HPDE6-E6E7 (cell line): ENCODE measurements around the gene TPRG1.
"Not testable (repeated sequence)": the region's sequence is repeated elsewhere in the genome, so short reads cannot be mapped to it uniquely, and the experiment has no call there.

Experiments
- DNase-seq: peaks from one replicate; pipeline ENCODE4 v3.0.0; 2011; ENCODE audit warnings: missing footprints; ENCODE audit errors: extremely low spot score

Gene TPRG1

GRCh38 chr3:189316296-189317019 lies 144.7 kb downstream of the TPRG1 start:
- peak; percentile 38 for DNase-seq

GRCh38 chr3:189317911-189318310 lies 146.1 kb downstream of the TPRG1 start:
- no peak for DNase-seq

GRCh38 chr3:189320511-189320910 lies 148.7 kb downstream of the TPRG1 start:
- DNase-seq: no peak

GRCh38 chr3:189322339-189322738 lies 150.6 kb downstream of the TPRG1 start:
- no peak for DNase-seq

GRCh38 chr3:189324538-189325138 lies 152.9 kb downstream of the TPRG1 start:
- DNase-seq: peak; percentile 84

GRCh38 chr3:189325454-189325853 lies 153.7 kb downstream of the TPRG1 start:
- DNase-seq: no peak

GRCh38 chr3:189329630-189330029 lies 157.9 kb downstream of the TPRG1 start:
- DNase-seq: not testable (repeated sequence)

- DNase-seq: no peak
These were observed 158.3 kb downstream of the TPRG1 start for GRCh38 chr3:189330066-189330465.

GRCh38 chr3:189331002-189331418 lies 159.2 kb downstream of the TPRG1 start:
- no peak for DNase-seq

GRCh38 chr3:189334064-189334920 lies 162.5 kb downstream of the TPRG1 start:
- DNase-seq: peak; percentile 63

- DNase-seq: no peak
These were observed 165.9 kb downstream of the TPRG1 start for GRCh38 chr3:189337673-189338091.

GRCh38 chr3:189338366-189338765 lies 166.6 kb downstream of the TPRG1 start:
- no peak for DNase-seq

- no peak for DNase-seq
These were observed 168.2 kb downstream of the TPRG1 start for GRCh38 chr3:189339996-189340395.

GRCh38 chr3:189340680-189341460 lies 169.1 kb downstream of the TPRG1 start:
- no peak for DNase-seq

- no peak for DNase-seq
These were observed 171.0 kb downstream of the TPRG1 start for GRCh38 chr3:189342811-189343210.

GRCh38 chr3:189344996-189345395 lies 173.2 kb downstream of the TPRG1 start:
- no peak for DNase-seq

GRCh38 chr3:189349772-189350171 lies 178.0 kb downstream of the TPRG1 start:
- no peak for DNase-seq

GRCh38 chr3:189353318-189353965 lies 181.7 kb downstream of the TPRG1 start:
- DNase-seq: no peak

- DNase-seq: peak; percentile 36
These were observed 182.5 kb downstream of the TPRG1 start for GRCh38 chr3:189353988-189354889.

- DNase-seq: no peak
These were observed 183.3 kb downstream of the TPRG1 start for GRCh38 chr3:189355115-189355480.
